MV-4-11 (cell line): Measurements from ENCODE around the gene POLD1.
"Not testable (repeated sequence)": the region's sequence is repeated elsewhere in the genome, so short reads cannot be mapped to it uniquely, and the experiment has no call there.

ENCODE experiments used
- DNase-seq: peaks from one replicate; lab custom pipeline; 2025; lab: John Stamatoyannopoulos, UW

POLD1 gene

GRCh38 chr19:50390952-50391351 lies 6.8 kb downstream of the POLD1 start:
- DNase-seq: not testable (repeated sequence)

- no peak for DNase-seq
These were observed 8.6 kb downstream of the POLD1 start for GRCh38 chr19:50392759-50393158.

GRCh38 chr19:50393589-50393988 lies 9.4 kb downstream of the POLD1 start:
- DNase-seq: peak; percentile 8

- DNase-seq: no peak
These were observed 9.9 kb downstream of the POLD1 start for GRCh38 chr19:50394017-50394416.

GRCh38 chr19:50398675-50399367 lies 14.7 kb downstream of the POLD1 start:
- no peak for DNase-seq

GRCh38 chr19:50399368-50399745 lies 15.2 kb downstream of the POLD1 start:
- DNase-seq: no peak

GRCh38 chr19:50401605-50402450 lies 17.7 kb downstream of the POLD1 start:
- no peak for DNase-seq

- no peak for DNase-seq
These were observed 18.6 kb downstream of the POLD1 start for GRCh38 chr19:50402544-50403301.

GRCh38 chr19:50406156-50406820 lies 22.1 kb downstream of the POLD1 start:
- DNase-seq: no peak

GRCh38 chr19:50406829-50407228 lies 22.7 kb downstream of the POLD1 start:
- DNase-seq: no peak

- DNase-seq: no peak
These were observed 25.2 kb downstream of the POLD1 start for GRCh38 chr19:50409347-50409746.

GRCh38 chr19:50410109-50410508 lies 26.0 kb downstream of the POLD1 start:
- DNase-seq: no peak

GRCh38 chr19:50412419-50412818 lies 28.3 kb downstream of the POLD1 start:
- DNase-seq: no peak

GRCh38 chr19:50413096-50413495 lies 28.9 kb downstream of the POLD1 start:
- DNase-seq: no peak

- no peak for DNase-seq
These were observed 29.4 kb downstream of the POLD1 start for GRCh38 chr19:50413531-50413930.

- DNase-seq: peak; percentile 75
These were observed 30.9 kb downstream of the POLD1 start for GRCh38 chr19:50414864-50415660.

- peak; percentile 90 for DNase-seq
These were observed 31.5 kb downstream of the POLD1 start for GRCh38 chr19:50415661-50416033.

- no peak for DNase-seq
These were observed 32.2 kb downstream of the POLD1 start for GRCh38 chr19:50416034-50416977.

GRCh38 chr19:50417111-50418081 lies 33.2 kb downstream of the POLD1 start:
- no peak for DNase-seq
